Common myeloid progenitor, CD34-positive (primary cell): ENCODE data around the gene P2RX4.

Source experiments
- CTCF ChIA-PET: fragments of 350-600 bp; sonication (Branson Sonifier 250); formaldehyde crosslinking; loops from one replicate; lab custom pipeline; 2021; ENCODE audit warnings: antibody characterized with exemption; lab: Charles Lee
- POLR2A ChIA-PET: fragments of 350-600 bp; sonication (Branson Sonifier 250); formaldehyde crosslinking; loops from one replicate; lab custom pipeline; 2021; ENCODE audit warnings: antibody characterized with exemption; lab: Charles Lee
- DNase-seq, 3 donors: peaks; one replicate each; pipeline versions ENCODE4 v3.0.0 to v3.0.0-alpha.2; 2013
- H3K27ac ChIP-seq, 2 experiments: 1 replicate in 1 of 2; 2 replicates in 1 of 2; pipeline ENCODE4 v1.7.0; 2013; ENCODE audit warnings: inconsistent platforms in 2 of 2, low read length in 2 of 2, mild to moderate bottlenecking in 2 of 2, low read depth in 1 of 2, moderate library complexity in 1 of 2; ENCODE audit not compliant: severe bottlenecking in 2 of 2, insufficient read depth in 1 of 2, poor library complexity in 1 of 2
- H3K27me3 ChIP-seq, 5 experiments: replicated peaks in 2 of 5; 1 replicate in 3 of 5; 2 replicates in 2 of 5; pipeline versions ENCODE4 v1.6.1 to v1.7.0; 2013; ENCODE audit warnings: low read length in 4 of 5, mild to moderate bottlenecking in 2 of 5, moderate library complexity in 2 of 5, inconsistent platforms in 1 of 5; ENCODE audit not compliant: insufficient read depth in 5 of 5, control insufficient read depth in 4 of 5
- H3K36me3 ChIP-seq, 4 experiments: 1 replicate in 2 of 4; 2 replicates in 2 of 4; pipeline versions ENCODE4 v1.6.1 to v1.7.0; 2013; ENCODE audit warnings: low read length in 3 of 4, control low read depth in 1 of 4, mild to moderate bottlenecking in 1 of 4; ENCODE audit not compliant: control insufficient read depth in 4 of 4, insufficient read depth in 4 of 4
- H3K4me1 ChIP-seq, 4 experiments: 1 replicate in 3 of 4; 2 replicates in 1 of 4; pipeline versions ENCODE4 v1.6.1 to v1.7.1; 2013; ENCODE audit warnings: low read length in 3 of 4, mild to moderate bottlenecking in 3 of 4, control low read depth in 1 of 4, inconsistent platforms in 1 of 4, moderate library complexity in 1 of 4; ENCODE audit not compliant: control insufficient read depth in 4 of 4, insufficient read depth in 4 of 4; ENCODE audit errors: control extremely low read depth in 1 of 4
- H3K4me3 ChIP-seq, 7 experiments: 1 replicate in 4 of 7; 2 replicates in 3 of 7; pipeline versions ENCODE4 v1.5.1 to v1.7.0; 2013; ENCODE audit warnings: mild to moderate bottlenecking in 7 of 7, low read length in 6 of 7, moderate library complexity in 6 of 7, inconsistent platforms in 2 of 7, low read depth in 2 of 7, control low read depth in 1 of 7; ENCODE audit not compliant: insufficient read depth in 4 of 7, control insufficient read depth in 1 of 7; ENCODE audit errors: extremely low read depth in 1 of 7
- H3K9me3 ChIP-seq, 5 experiments: 1 replicate in 4 of 5; 2 replicates in 1 of 5; pipeline versions ENCODE4 v1.6.1 to v1.7.1; 2013; ENCODE audit warnings: low read length in 4 of 5, mild to moderate bottlenecking in 2 of 5, inconsistent platforms in 1 of 5, low read depth in 1 of 5, moderate library complexity in 1 of 5; ENCODE audit not compliant: control insufficient read depth in 4 of 5, insufficient read depth in 2 of 5; ENCODE audit errors: control extremely low read depth in 1 of 5
- WGBS: methylation state at CpG from one replicate; pipeline ENCODE4 v1.1.5; 2013; ENCODE audit not compliant: insufficient coverage; 5-methylcytosine and 5-hydroxymethylcytosine counted together

The P2RX4 gene

DNA sequence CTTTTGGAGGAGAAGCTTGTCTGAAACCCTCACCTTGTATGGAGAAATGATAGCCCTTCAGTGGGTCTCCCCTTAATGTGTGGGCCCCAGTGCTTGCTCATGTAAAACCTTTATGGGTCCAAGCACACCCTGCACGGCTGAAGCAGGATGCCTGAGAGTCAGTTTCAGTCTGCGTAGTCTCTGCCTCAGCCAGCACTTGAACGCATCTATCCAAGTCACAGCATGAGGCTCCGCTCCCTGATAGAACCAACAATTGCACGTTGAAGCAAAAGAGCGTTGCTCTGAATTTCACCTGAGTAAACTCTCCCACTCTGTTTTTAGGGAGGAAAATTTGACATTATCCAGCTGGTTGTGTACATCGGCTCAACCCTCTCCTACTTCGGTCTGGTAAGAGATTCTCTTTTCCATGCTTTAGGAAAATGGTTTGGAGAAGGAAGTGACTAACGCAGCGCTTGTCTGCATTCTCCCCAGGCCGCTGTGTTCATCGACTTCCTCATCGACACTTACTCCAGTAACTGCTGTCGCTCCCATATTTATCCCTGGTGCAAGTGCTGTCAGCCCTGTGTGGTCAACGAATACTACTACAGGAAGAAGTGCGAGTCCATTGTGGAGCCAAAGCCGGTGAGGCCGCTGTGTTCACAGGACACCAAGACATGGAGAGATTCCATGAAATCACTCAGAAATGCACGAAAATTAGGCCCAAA lies 33.0 kb upstream of the P2RX4 start:
- H3K4me1 ChIP-seq, result peaks cover 0 to 6% (median 2%) of the 10 kb centered on the region in 4 experiments
- H3K27ac ChIP-seq, result no peak overlapping the region
- peaks cover 0 to 4% (median 0%) of the 10 kb centered on the region in 5 experiments for H3K9me3 ChIP-seq
- H3K27me3 ChIP-seq, result no peaks in the 10 kb centered on the region
- CTCF ChIA-PET, result no interaction called here
- peaks cover 3 to 26% (median 6%) of the 10 kb centered on the region in 4 experiments for H3K36me3 ChIP-seq
- H3K4me3 ChIP-seq, result no peak overlapping the region
- POLR2A ChIA-PET, result no interaction called here
- DNase-seq, result no peak
- 99% methylated on average over 17 of the region's 19 CpGs for WGBS

DNA sequence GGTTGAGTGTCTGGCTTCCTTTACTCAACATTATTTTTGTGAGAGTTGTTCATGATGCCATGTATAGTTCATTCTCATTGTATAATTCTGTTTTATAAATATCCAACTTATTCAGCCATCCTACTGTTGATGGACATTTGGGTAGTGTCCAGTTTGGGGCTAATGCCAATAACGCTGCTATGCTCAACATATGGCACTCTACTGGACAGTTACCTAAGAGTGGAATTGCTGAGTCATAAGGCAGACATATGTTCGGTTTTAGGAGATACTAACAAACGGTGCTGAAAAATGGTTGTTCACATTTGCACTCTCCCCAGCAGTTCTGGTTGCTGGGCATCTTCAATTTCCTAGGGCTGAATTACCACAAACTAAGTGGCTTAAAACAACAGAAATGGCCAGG lies 28.7 kb upstream of the P2RX4 start:
- Histone ChIP-seq H3K4me1 (peaks cover 0 to 8% (median 0%) of the 10 kb centered on the region in 4 experiments), H3K4me3 (no peak overlapping the region), H3K27ac (no peak overlapping the region), H3K27me3 (no peaks in the 10 kb centered on the region), H3K9me3 (peaks cover 0 to 4% (median 0%) of the 10 kb centered on the region in 5 experiments), H3K36me3 (peaks cover 7 to 40% (median 12%) of the 10 kb centered on the region in 4 experiments)
- CTCF ChIA-PET, result interaction anchor here (0.7 kb wide), 1 partner anchor 193 kb away, joined by 3 read pairs; no protein-coding TSS in a partner anchor
- POLR2A ChIA-PET, result no interaction called here
- no peak for DNase-seq
- 93% methylated on average over 3 of the region's 3 CpGs for WGBS

DNA sequence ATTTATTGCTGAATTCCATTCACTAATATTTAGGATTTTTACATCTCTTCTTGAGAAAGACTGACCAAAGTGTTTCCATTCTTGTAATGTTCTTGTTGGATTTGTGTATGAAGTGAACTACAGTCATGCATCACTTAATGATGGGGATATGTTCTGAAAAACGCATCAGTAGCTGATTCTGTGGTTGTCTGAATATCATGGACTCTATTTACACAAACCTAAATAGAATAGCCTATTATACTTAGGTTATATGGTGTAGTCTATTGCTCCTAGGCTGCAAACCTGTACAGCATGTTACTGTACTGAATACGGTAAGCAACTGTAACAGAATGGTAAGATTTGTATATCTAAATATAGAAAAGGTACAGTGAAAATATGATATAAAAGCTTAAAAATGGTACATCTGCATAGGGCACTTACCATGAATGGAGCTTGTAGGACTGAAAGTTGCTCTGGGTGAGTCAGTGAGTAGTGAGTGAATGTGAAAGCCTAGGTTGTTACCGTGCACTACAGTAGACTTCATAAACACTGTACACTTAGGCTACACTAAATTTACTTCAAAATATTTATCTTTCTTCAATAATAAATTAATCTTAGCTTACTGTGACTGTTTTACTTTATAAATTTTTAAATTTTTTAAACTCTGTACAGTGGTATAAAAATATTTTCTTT lies 27.6 kb upstream of the P2RX4 start:
- no peak for DNase-seq
- peaks cover 0 to 6% (median 0%) of the 10 kb centered on the region in 4 experiments for H3K4me1 ChIP-seq
- 100% methylated on average over 1 of the region's 3 CpGs for WGBS
- no peak overlapping the region for H3K27ac ChIP-seq
- ChIA-PET POLR2A (no interaction called here), CTCF (interaction anchor here (0.9 to 1.2 kb wide), 2 partner anchors 9 to 47 kb away, joined by 3 read pairs; no protein-coding TSS in a partner anchor)
- H3K4me3 ChIP-seq, result no peak overlapping the region
- peaks cover 0 to 4% (median 0%) of the 10 kb centered on the region in 5 experiments for H3K9me3 ChIP-seq
- peaks cover 7 to 34% (median 13%) of the 10 kb centered on the region in 4 experiments for H3K36me3 ChIP-seq
- H3K27me3 ChIP-seq, result no peaks in the 10 kb centered on the region

DNA sequence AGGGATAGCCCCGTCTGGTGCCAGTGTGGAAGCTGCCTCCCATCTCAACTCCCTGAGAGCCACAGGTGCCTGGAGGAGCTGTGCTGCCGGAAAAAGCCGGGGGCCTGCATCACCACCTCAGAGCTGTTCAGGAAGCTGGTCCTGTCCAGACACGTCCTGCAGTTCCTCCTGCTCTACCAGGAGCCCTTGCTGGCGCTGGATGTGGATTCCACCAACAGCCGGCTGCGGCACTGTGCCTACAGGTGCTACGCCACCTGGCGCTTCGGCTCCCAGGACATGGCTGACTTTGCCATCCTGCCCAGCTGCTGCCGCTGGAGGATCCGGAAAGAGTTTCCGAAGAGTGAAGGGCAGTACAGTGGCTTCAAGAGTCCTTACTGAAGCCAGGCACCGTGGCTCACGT lies 25.5 kb upstream of the P2RX4 start:
- no peak overlapping the region for H3K27ac ChIP-seq
- WGBS, result 93% methylated on average over 15 of the region's 15 CpGs
- ChIA-PET CTCF (interaction anchor here (0.9 kb wide), 2 partner anchors 13 to 15 kb away, joined by 3 read pairs; no protein-coding TSS in a partner anchor), POLR2A (no interaction called here)
- H3K36me3 ChIP-seq, result peaks cover 5 to 29% (median 13%) of the 10 kb centered on the region in 4 experiments
- H3K9me3 ChIP-seq, result peaks cover 0 to 4% (median 0%) of the 10 kb centered on the region in 5 experiments
- H3K4me1 ChIP-seq, result peaks cover 0 to 7% (median under 1%) of the 10 kb centered on the region in 4 experiments
- H3K27me3 ChIP-seq, result no peaks in the 10 kb centered on the region
- no peak for DNase-seq
- H3K4me3 ChIP-seq, result no peak overlapping the region

DNA sequence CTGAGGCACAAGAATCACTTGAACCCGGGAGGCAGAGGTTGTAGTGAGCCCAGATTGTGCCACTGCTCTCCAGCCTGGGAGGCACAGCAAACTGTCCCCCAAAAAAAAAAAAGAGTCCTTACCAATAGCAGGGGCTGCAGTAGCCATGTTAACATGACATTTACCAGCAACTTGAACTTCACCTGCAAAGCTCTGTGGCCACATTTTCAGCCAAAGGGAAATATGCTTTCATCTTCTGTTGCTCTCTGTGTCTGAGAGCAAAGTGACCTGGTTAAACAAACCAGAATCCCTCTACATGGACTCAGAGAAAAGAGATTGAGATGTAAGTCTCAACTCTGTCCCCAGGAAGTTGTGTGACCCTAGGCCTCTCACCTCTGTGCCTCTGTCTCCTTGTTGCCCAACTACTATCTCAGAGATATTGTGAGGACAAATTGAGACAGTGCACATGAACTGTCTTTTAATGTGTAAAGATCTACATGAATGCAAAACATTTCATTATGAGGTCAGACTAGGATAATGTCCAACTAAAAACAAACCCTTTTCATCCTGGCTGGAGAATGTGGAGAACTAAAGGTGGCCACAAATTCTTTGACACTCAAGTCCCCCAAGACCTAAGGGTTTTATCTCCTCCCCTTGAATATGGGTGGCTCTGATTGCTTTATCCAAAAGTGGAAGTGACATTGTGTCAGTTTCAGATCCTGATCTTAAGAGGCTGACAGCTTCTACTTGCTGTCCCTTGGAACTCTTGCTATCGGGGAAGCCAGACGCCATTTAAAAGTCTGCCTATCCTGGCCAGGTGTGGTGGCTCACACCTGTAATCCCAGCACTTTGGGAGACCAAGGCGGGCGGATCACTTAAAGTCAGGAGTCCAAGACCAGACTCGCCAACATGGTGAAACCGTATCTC lies 24.7 kb upstream of the P2RX4 start:
- WGBS, result 93% methylated on average over 6 of the region's 7 CpGs
- ChIA-PET POLR2A (no interaction called here), CTCF (interaction anchor here (1.2 kb wide), 1 partner anchor 13 kb away, joined by 3 read pairs; no protein-coding TSS in a partner anchor)
- Histone ChIP-seq H3K9me3 (peaks cover 0 to 4% (median 0%) of the 10 kb centered on the region in 5 experiments), H3K27me3 (no peaks in the 10 kb centered on the region), H3K4me1 (peaks cover 0 to 11% (median 5%) of the 10 kb centered on the region in 4 experiments), H3K27ac (no peak overlapping the region), H3K4me3 (no peak overlapping the region), H3K36me3 (peaks cover 5 to 27% (median 13%) of the 10 kb centered on the region in 4 experiments)
- DNase-seq, result no peak

DNA sequence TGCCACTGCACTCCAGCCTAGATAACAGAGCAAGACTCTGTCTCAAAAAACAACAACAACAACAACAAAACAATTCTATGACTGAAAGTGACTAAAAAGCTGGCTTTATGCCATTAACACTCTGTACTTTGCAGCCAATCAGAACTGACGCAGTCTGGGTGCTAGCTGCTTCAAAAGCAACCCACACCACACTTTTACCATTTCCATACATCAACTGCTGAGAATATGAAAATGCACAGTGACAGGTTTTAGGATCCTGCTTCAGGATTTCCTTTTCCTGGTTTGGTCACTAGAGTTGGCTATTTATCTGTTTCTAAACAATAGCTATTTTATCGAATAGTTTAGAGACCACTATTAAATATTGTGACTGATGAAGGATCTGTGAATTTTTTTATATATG lies 23.1 kb upstream of the P2RX4 start:
- peaks cover 0 to 11% (median 6%) of the 10 kb centered on the region in 4 experiments for H3K4me1 ChIP-seq
- H3K36me3 ChIP-seq, result peaks cover 3 to 20% (median 9%) of the 10 kb centered on the region in 4 experiments
- no CpG with 5 or more reads among the region's 2 CpGs for WGBS
- ChIA-PET POLR2A (no interaction called here), CTCF (interaction anchor here (0.6 to 1.4 kb wide), 3 partner anchors 16 to 127 kb away, joined by 3 read pairs; no protein-coding TSS in a partner anchor)
- no peak overlapping the region for H3K27ac ChIP-seq
- no peaks in the 10 kb centered on the region for H3K27me3 ChIP-seq
- DNase-seq, result no peak
- no peaks in the 10 kb centered on the region for H3K9me3 ChIP-seq
- H3K4me3 ChIP-seq, result no peak overlapping the region
